ENCODE data around the gene MIOS. TPM values are rescaled to one million over a fixed set of nuclear protein-coding genes. Genes with fewer than 3 reads are reported as not detected.
A peak's percentile ranks its signal among the peaks of the same experiment; 100 is the strongest.

MIOS gene
- total RNA-seq, 1 experiment from 2014 or later, result 41.3 TPM

DNA sequence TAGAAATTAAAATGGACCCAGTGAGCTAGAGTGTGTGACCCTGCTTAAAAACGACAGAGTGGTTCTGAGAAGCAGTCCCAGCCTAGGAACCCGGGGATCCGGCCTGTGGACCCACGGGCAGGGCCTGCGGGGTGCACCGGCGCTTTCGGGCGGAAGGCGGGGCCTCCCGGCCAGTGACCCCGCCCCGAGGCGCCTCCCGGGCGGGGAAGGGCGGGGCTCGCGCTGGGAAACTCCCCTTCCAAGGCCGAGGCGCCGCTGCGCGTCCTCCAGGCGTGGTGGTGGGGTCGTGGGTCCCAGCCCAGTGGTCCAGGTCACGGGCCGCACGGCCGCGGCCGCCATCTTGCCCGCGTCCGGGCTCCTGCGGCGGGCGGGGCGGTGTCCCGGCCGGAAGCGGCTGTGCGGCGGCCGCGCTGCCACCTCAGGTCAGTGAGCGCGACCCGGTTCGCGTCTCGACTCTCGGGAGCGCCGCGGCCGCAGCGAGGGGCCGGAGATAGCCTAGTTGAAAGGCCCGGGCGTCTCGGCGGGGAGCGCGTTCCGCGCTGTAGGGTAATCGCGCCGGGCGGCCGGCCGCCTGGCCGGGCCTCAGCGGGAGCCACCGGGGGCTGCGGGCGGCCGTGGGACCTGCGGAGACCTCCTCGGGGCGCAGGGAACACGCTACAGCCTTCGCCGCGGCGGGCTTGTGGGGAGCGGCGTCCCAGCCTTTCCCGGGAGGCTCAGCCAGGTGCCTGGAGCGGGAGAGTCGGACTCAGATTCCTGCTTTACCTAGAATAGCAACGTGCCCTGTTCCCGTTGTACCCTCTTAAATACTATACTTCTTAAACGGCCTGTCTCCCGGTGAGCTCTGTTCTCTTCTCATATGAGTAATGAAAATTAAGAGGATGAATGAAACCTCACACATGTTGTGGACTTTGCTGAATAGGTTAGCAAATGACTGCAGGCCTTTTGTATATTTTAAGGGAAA is at the start of gene MIOS (continued):
- TF ChIP-seq, protein P1, sequence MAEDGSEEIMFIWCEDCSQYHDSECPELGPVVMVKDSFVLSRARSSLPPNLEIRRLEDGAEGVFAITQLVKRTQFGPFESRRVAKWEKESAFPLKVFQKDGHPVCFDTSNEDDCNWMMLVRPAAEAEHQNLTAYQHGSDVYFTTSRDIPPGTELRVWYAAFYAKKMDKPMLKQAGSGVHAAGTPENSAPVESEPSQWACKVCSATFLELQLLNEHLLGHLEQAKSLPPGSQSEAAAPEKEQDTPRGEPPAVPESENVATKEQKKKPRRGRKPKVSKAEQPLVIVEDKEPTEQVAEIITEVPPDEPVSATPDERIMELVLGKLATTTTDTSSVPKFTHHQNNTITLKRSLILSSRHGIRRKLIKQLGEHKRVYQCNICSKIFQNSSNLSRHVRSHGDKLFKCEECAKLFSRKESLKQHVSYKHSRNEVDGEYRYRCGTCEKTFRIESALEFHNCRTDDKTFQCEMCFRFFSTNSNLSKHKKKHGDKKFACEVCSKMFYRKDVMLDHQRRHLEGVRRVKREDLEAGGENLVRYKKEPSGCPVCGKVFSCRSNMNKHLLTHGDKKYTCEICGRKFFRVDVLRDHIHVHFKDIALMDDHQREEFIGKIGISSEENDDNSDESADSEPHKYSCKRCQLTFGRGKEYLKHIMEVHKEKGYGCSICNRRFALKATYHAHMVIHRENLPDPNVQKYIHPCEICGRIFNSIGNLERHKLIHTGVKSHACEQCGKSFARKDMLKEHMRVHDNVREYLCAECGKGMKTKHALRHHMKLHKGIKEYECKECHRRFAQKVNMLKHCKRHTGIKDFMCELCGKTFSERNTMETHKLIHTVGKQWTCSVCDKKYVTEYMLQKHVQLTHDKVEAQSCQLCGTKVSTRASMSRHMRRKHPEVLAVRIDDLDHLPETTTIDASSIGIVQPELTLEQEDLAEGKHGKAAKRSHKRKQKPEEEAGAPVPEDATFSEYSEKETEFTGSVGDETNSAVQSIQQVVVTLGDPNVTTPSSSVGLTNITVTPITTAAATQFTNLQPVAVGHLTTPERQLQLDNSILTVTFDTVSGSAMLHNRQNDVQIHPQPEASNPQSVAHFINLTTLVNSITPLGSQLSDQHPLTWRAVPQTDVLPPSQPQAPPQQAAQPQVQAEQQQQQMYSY (CRISPR knock-in tag; IDR thresholded peaks at IDR 0.05), result no peak
- peak; percentile 48; the same call in 1 of the 2 replicates for TF ChIP-seq ESRRA (CRISPR knock-in tag; IDR thresholded peaks at IDR 0.05; ENCODE audit: borderline replicate concordance)
- TF ChIP-seq FOXP1 (CRISPR knock-in tag; IDR thresholded peaks at IDR 0.05; ENCODE audit: borderline replicate concordance), result peak; percentile 93; the same call in 1 of the 2 replicates
- 0 out of 2 replicates have a peak, but pooled peaks have one; percentile 5 for TF ChIP-seq EMX1 (CRISPR knock-in tag; IDR thresholded peaks at IDR 0.05)
- TF ChIP-seq ZNF263 (CRISPR knock-in tag; IDR thresholded peaks at IDR 0.05; ENCODE audit: low read depth), result 0 out of 2 replicates have a peak, but pooled peaks have one; percentile 44
- TF ChIP-seq ZBTB21 (CRISPR knock-in tag; IDR thresholded peaks at IDR 0.05; ENCODE audit: borderline replicate concordance), result 0 out of 2 replicates have a peak, but pooled peaks have one; percentile 16
- no peak for TF ChIP-seq CBFB (CRISPR knock-in tag; IDR thresholded peaks at IDR 0.05; ENCODE audit: low read depth)
- 0 out of 2 replicates have a peak, but pooled peaks have one; percentile 37 for TF ChIP-seq MYBL2 (CRISPR knock-in tag; IDR thresholded peaks at IDR 0.05)
- peak; percentile 59; the same call in 1 of the 2 replicates for TF ChIP-seq FOXK1 (CRISPR knock-in tag; IDR thresholded peaks at IDR 0.05)
- TF ChIP-seq TP53 (CRISPR knock-in tag; IDR thresholded peaks at IDR 0.05), result peak; percentile 90
- TF ChIP-seq, protein P2, sequence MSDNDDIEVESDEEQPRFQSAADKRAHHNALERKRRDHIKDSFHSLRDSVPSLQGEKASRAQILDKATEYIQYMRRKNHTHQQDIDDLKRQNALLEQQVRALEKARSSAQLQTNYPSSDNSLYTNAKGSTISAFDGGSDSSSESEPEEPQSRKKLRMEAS (CRISPR knock-in tag; IDR thresholded peaks at IDR 0.05), result peak; percentile 23; the same call in 1 of the 2 replicates
- TF ChIP-seq, protein P3, sequence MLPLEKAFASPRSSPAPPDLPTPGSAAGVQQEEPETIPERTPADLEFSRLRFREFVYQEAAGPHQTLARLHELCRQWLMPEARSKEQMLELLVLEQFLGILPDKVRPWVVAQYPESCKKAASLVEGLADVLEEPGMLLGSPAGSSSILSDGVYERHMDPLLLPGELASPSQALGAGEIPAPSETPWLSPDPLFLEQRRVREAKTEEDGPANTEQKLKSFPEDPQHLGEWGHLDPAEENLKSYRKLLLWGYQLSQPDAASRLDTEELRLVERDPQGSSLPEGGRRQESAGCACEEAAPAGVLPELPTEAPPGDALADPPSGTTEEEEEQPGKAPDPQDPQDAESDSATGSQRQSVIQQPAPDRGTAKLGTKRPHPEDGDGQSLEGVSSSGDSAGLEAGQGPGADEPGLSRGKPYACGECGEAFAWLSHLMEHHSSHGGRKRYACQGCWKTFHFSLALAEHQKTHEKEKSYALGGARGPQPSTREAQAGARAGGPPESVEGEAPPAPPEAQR (CRISPR knock-in tag; IDR thresholded peaks at IDR 0.05), result no peak
- TF ChIP-seq, protein P4, sequence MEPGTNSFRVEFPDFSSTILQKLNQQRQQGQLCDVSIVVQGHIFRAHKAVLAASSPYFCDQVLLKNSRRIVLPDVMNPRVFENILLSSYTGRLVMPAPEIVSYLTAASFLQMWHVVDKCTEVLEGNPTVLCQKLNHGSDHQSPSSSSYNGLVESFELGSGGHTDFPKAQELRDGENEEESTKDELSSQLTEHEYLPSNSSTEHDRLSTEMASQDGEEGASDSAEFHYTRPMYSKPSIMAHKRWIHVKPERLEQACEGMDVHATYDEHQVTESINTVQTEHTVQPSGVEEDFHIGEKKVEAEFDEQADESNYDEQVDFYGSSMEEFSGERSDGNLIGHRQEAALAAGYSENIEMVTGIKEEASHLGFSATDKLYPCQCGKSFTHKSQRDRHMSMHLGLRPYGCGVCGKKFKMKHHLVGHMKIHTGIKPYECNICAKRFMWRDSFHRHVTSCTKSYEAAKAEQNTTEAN (CRISPR knock-in tag; IDR thresholded peaks at IDR 0.05), result 0 out of 2 replicates have a peak, but pooled peaks have one; percentile 21
- TF ChIP-seq, protein P5, sequence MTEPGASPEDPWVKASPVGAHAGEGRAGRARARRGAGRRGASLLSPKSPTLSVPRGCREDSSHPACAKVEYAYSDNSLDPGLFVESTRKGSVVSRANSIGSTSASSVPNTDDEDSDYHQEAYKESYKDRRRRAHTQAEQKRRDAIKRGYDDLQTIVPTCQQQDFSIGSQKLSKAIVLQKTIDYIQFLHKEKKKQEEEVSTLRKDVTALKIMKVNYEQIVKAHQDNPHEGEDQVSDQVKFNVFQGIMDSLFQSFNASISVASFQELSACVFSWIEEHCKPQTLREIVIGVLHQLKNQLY (CRISPR knock-in tag; IDR thresholded peaks at IDR 0.05), result no peak
- TF ChIP-seq CREM (CRISPR knock-in tag; IDR thresholded peaks at IDR 0.05), result peak; percentile 81
- TF ChIP-seq ZNF232 (CRISPR knock-in tag; IDR thresholded peaks at IDR 0.05), result 0 out of 2 replicates have a peak, but pooled peaks have one; percentile 23

DNA sequence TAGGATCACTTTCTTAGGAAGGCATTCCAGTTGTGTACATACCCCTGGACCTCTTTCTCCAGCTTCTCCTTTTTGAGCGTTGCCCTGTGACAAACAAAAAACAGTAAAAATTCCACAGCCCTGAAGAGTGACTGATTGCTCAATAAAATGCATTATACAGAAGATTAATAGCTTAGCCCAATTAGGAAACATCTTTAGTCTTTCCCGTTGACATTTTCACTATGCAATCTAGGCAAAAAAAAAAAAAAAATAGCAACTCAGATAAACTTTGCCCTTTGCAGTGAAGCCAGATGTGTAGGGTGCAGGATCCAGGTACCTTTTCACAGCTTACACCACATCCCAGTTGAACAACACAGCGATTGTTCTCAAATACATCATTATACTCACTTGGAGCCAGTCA is 48.9 kb upstream of the MIOS start:
- H3K9me3 Mint-ChIP-seq, result no peaks in the 10 kb centered on the region
- ATAC-seq (no peak), DNase-seq (ENCODE audit: low spot score) (no peak)
- no peak overlapping the region for H3K27ac Mint-ChIP-seq
- TF ChIP-seq JUN (CRISPR knock-in tag; IDR thresholded peaks at IDR 0.05) (no peak), TCF7 (CRISPR knock-in tag; IDR thresholded peaks at IDR 0.05; ENCODE audit: low read depth) (no peak)
- no peak overlapping the region for H3K4me3 Mint-ChIP-seq
- CTCF ChIA-PET, result no interaction called here
- POLR2A ChIA-PET, result no interaction called here
- H3K27me3 Mint-ChIP-seq (ENCODE audit: low read depth), result no peaks in the 10 kb centered on the region
- H3K36me3 Mint-ChIP-seq, result no peaks in the 10 kb centered on the region
- H3K4me1 Mint-ChIP-seq, result peaks cover 3% of the 10 kb centered on the region

Measured in WTC11 (cell line).